ENCODE measurements around the gene C5orf15. TPM values are rescaled to one million over a fixed set of nuclear protein-coding genes. Genes with fewer than 3 reads are reported as not detected.

The C5orf15 gene
- total RNA-seq, 1 experiment from 2014 or later: 28.8 TPM

DNA sequence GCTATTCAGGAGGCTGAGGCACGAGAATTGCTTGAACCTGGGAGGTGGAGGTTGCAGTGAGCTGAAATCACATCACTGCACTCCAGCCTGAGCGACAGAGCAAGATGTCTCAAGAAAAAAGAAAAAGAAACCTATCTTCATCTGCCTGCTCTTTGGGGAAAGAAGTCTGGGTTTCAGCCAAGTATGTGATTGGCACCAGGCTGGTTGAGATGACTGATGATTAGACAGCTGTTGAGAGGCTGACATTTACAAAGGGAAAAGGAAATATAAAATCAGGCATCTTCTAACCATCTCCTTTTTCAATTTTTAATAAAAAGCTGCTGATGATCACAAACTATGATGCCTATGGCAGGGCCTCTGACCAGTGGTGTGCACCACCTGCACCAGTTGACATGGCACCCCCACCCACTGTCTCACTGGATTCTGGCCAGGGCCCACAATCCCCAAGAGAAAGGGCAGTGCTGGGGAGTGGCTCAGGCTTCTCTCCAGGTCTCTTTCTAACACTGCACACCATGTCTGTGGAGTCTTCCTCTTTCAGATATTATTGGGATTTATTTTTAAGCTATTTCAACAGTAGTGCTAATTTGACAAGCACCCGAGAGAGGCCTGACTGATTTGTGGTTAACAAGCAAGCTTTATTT, 17.2 kb upstream of the C5orf15 start:
- Histone ChIP-seq H3K4me1 (ENCODE audit: control insufficient read depth in 1 of 2, insufficient read depth in 2 of 2, low read length in 2 of 2) (no peaks in the 10 kb centered on the region), H3K27ac (ENCODE audit: low read depth, low read length) (no peak overlapping the region), H3K4me3 (replicated peaks in 1 of 2; ENCODE audit: low read depth in 1 of 2, low read length in 2 of 2) (no peak overlapping the region), H3K27me3 (ENCODE audit: insufficient read depth, low read length) (no peaks in the 10 kb centered on the region), H3K9me3 (ENCODE audit: control insufficient read depth in 1 of 2, insufficient read depth in 1 of 2, low read depth in 1 of 2, low read length in 2 of 2) (no peaks in the 10 kb centered on the region), H3K9ac (ENCODE audit: low read length) (no peak overlapping the region), H4K20me1 (ENCODE audit: insufficient read depth) (no peaks in the 10 kb centered on the region), H3K79me2 (ENCODE audit: insufficient read depth, low read length) (peaks cover 88% of the 10 kb centered on the region), H3K36me3 (ENCODE audit: control insufficient read depth in 1 of 2, insufficient read depth in 2 of 2, low read length in 2 of 2) (peaks cover 57 to 60% of the 10 kb centered on the region in 2 experiments), H3K4me2 (ENCODE audit: low read length) (no peak overlapping the region), H3K9me2 (ENCODE audit: insufficient read depth) (no peaks in the 10 kb centered on the region), H2AFZ (ENCODE audit: low read depth, low read length, poor library complexity, severe bottlenecking) (no peak overlapping the region)
- BruUV-seq (replicated peaks): no TSS peak
- POLR2A ChIA-PET: no interaction called here
- TF ChIP-seq FOSL1 (IDR thresholded peaks at IDR 0.05; ENCODE audit: low read depth) (no peak), YY1 (IDR thresholded peaks at IDR 0.05; ENCODE audit: extremely low read depth, insufficient replicate concordance, low read depth, low read length) (no peak), JUND (IDR thresholded peaks at IDR 0.05) (no peak), EGR1 (IDR thresholded peaks at IDR 0.05; ENCODE audit: low read depth) (no peak), CBX3 (IDR thresholded peaks at IDR 0.05; ENCODE audit: low read depth) (no peak), ATF3 (IDR thresholded peaks at IDR 0.05) (no peak), ZFX (IDR thresholded peaks at IDR 0.05) (no peak), CEBPB (IDR thresholded peaks at IDR 0.05; ENCODE audit: low read depth) (no peak), SRF (IDR thresholded peaks at IDR 0.05; ENCODE audit: low read depth) (no peak), EZH2phosphoT487 (IDR thresholded peaks at IDR 0.05; ENCODE audit: borderline replicate concordance) (no peak), SP1 (IDR thresholded peaks at IDR 0.05; ENCODE audit: low read depth) (no peak), ZBTB33 (IDR thresholded peaks at IDR 0.05; ENCODE audit: extremely low read depth, insufficient replicate concordance, low read length) (no peak), POLR2AphosphoS5 (IDR thresholded peaks at IDR 0.05; ENCODE audit: low read depth, low read length) (no peak), POLR2A (IDR thresholded peaks at IDR 0.05; ENCODE audit: borderline replicate concordance, extremely low read depth, insufficient read depth, insufficient read length) (no peak), TCF7L2 (IDR thresholded peaks at IDR 0.05; ENCODE audit: borderline replicate concordance, extremely low read depth, insufficient read depth, insufficient read length) (no peak), SIN3A (IDR thresholded peaks at IDR 0.05; ENCODE audit: low read depth) (no peak), EZH2 (IDR thresholded peaks at IDR 0.05) (no peak)
- TF ChIP-seq, protein P1, sequence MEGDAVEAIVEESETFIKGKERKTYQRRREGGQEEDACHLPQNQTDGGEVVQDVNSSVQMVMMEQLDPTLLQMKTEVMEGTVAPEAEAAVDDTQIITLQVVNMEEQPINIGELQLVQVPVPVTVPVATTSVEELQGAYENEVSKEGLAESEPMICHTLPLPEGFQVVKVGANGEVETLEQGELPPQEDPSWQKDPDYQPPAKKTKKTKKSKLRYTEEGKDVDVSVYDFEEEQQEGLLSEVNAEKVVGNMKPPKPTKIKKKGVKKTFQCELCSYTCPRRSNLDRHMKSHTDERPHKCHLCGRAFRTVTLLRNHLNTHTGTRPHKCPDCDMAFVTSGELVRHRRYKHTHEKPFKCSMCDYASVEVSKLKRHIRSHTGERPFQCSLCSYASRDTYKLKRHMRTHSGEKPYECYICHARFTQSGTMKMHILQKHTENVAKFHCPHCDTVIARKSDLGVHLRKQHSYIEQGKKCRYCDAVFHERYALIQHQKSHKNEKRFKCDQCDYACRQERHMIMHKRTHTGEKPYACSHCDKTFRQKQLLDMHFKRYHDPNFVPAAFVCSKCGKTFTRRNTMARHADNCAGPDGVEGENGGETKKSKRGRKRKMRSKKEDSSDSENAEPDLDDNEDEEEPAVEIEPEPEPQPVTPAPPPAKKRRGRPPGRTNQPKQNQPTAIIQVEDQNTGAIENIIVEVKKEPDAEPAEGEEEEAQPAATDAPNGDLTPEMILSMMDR (IDR thresholded peaks at IDR 0.05 in 2 of 3, conservative IDR thresholded peaks at IDR 0.05 in 1 of 3; ENCODE audit: borderline replicate concordance in 1 of 3, insufficient read depth in 1 of 3, low read depth in 2 of 3, low read length in 2 of 3): no peak
- TF ChIP-seq, protein P2, sequence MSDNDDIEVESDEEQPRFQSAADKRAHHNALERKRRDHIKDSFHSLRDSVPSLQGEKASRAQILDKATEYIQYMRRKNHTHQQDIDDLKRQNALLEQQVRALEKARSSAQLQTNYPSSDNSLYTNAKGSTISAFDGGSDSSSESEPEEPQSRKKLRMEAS (IDR thresholded peaks at IDR 0.05): no peak
- RAD21 ChIA-PET (ENCODE audit: low non-redundant PET in 1 of 2, low total read pairs in 2 of 2, uncharacterized antibody in 2 of 2, unreplicated experiment in 2 of 2): no interaction called here
- ATAC-seq: no peak
- DNase-seq (ENCODE audit: low read depth, low spot score): no peak
- CTCF ChIA-PET: no interaction called here
- intact Hi-C loops (cut with micrococcal nuclease): no loop called here

All from HCT116 (cell line).